ENCODE measurements around the gene YBEY.

DNA sequence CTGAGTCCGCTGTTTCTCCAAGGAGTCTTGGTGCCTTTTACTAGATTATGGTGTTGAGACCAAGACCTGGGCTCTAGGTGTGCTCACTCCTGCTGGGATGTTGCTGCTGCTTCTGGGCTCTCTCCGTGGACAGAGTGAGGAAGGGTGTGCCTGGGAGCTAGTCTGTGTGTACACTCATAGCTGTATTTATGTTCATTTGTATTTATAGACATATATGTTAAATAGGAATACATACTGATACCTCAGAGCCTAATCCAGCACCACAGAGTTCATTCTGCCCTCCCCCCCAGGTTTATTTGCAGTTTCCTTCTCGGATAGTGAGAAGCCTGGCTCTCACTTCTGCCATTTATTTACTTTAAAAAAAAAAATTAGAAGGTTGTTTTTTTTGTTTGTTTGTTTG lies 50.5 kb downstream of the YBEY start:
- TF ChIP-seq, protein P1, sequence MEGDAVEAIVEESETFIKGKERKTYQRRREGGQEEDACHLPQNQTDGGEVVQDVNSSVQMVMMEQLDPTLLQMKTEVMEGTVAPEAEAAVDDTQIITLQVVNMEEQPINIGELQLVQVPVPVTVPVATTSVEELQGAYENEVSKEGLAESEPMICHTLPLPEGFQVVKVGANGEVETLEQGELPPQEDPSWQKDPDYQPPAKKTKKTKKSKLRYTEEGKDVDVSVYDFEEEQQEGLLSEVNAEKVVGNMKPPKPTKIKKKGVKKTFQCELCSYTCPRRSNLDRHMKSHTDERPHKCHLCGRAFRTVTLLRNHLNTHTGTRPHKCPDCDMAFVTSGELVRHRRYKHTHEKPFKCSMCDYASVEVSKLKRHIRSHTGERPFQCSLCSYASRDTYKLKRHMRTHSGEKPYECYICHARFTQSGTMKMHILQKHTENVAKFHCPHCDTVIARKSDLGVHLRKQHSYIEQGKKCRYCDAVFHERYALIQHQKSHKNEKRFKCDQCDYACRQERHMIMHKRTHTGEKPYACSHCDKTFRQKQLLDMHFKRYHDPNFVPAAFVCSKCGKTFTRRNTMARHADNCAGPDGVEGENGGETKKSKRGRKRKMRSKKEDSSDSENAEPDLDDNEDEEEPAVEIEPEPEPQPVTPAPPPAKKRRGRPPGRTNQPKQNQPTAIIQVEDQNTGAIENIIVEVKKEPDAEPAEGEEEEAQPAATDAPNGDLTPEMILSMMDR (conservative IDR thresholded peaks at IDR 0.05; ENCODE audit: low read length): no peak
- TF ChIP-seq EZH2phosphoT487 (IDR thresholded peaks at IDR 0.05; ENCODE audit: borderline replicate concordance): no peak
